ENCODE measurements around the gene NAA20.

NAA20 gene

GRCh38 chr20:20076297-20077065 lies 59.3 kb downstream of the NAA20 start:
- no peak for DNase-seq (ENCODE audit: low read depth)

GRCh38 chr20:20078041-20078440 lies 60.9 kb downstream of the NAA20 start:
- DNase-seq (ENCODE audit: low read depth): no peak

DNA sequence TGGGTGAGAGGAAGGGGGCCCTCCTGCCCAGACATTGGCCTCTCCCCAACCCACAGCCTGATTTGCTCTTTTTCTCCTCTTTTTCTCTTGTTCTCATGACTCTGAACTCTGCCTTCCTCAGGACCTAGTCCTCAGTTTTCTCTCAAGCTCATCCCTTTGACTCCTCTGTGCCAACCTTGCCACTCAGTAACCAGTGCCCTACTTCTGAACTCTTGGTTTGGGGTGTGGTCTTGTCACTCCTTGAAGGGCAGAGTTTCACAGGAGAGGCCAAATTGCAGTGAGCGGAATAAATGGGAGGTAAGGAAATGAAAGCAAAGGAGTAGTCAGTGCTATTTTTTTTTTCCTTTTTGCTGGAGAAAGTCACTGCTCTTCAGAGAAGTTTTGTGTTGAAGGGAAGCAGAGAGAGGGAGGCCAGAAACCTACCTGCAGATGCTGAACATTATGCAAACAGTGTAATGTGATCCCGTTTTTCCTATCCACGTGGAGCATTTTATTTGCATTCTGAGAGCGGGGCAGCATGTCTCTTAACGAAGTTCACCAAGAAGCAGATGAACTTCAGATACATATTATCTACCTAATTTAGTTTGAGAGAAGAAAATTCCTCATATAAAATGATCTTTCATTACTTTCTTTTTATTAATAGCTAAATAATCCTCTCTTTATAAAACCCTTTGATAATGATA lies 62.1 kb downstream of the NAA20 start:
- DNase-seq (ENCODE audit: low read depth): no peak

Measured in stimulated activated CD8-positive, alpha-beta memory T cell treated with anti-CD3 and anti-CD28 coated beads, Interleukin-12 subunit alpha, Interleukin-12 subunit beta, amount 100 ng/mL, for 4 hours (primary cell).